Cardiac muscle cell (in vitro differentiated cells and primary cell): Measurements from ENCODE around the gene RACK1. TPM values are rescaled to one million over a fixed set of nuclear protein-coding genes. Genes with fewer than 3 reads are reported as not detected.

Experiments
- DNase-seq, 2 donors: peaks; one replicate each; pipeline versions ENCODE4 v3.0.0 to v3.0.0-alpha.2; 2010 to 2017; ENCODE audit warnings: low read depth in 1 of 2, low spot score in 1 of 2
- H3K27ac ChIP-seq: fragments of 200-600 bp; sonication (generic); 2 replicates; pipeline ENCODE4 v1.5.1; 2016
- H3K27me3 ChIP-seq: fragments of 200-600 bp; sonication (generic); 2 replicates; pipeline ENCODE4 v1.6.0; 2016; ENCODE audit warnings: control low read depth
- H3K36me3 ChIP-seq: fragments of 200-600 bp; sonication (generic); 2 replicates; pipeline ENCODE4 v1.5.1; 2016; ENCODE audit warnings: control low read depth
- H3K4me1 ChIP-seq: fragments of 200-600 bp; sonication (generic); 2 replicates; pipeline ENCODE4 v1.8.1; 2017; ENCODE audit warnings: low read depth, mild to moderate bottlenecking, mixed run types
- H3K4me3 ChIP-seq: fragments of 200-600 bp; sonication (generic); 2 replicates; pipeline ENCODE4 v1.5.1; 2016; ENCODE audit warnings: mild to moderate bottlenecking
- H3K9me3 ChIP-seq: fragments of 200-600 bp; sonication (generic); 2 replicates; pipeline ENCODE4 v1.5.1; 2017; ENCODE audit warnings: low read depth, mild to moderate bottlenecking, control low read depth
- CTCF ChIP-seq: IDR thresholded peaks from 2 replicates; pipeline ENCODE4 v1.5.1; 2012; ENCODE audit warnings: low read depth, mild to moderate bottlenecking, low read length
- polyA plus RNA-seq: library from polyadenylated mRNA; unstranded; fragments of >200 nt; fragmentation: Nextera tagmentation; extraction: Ambion mirVana; gene quantifications from 2 replicates; pipeline ENCODE4 v1.2.1, GENCODE V29; 2016
- total RNA-seq: library from RNA; depleted of rRNA; stranded (reverse); fragments of >200 nt; gene quantifications from 2 replicates; pipeline ENCODE4 v1.2.3, GENCODE V29; 2016

RACK1 gene
- total and polyA plus RNA-seq, 2 experiments from 2014 or later = 803 to 2,235 TPM

- TF ChIP-seq CTCF = no peak
- Histone ChIP-seq H3K9me3 (no peaks in the 10 kb centered on the region), H3K4me3 (no peak overlapping the region), H3K4me1 (no peaks in the 10 kb centered on the region), H3K36me3 (peaks cover 4% of the 10 kb centered on the region), H3K27me3 (no peaks in the 10 kb centered on the region), H3K27ac (peak overlapping the region; percentile 53)
- no peak for DNase-seq
Measured at GRCh38 chr5:181265092-181265671, 21.5 kb upstream of the RACK1 start.

- Histone ChIP-seq H3K4me3 (no peak overlapping the region), H3K36me3 (peaks cover 4% of the 10 kb centered on the region), H3K9me3 (no peaks in the 10 kb centered on the region), H3K4me1 (peaks cover 15% of the 10 kb centered on the region), H3K27ac (no peak overlapping the region), H3K27me3 (no peaks in the 10 kb centered on the region)
- no peak for DNase-seq
- TF ChIP-seq CTCF = no peak
Measured at GRCh38 chr5:181263633-181264032, 19.9 kb upstream of the RACK1 start.

DNA sequence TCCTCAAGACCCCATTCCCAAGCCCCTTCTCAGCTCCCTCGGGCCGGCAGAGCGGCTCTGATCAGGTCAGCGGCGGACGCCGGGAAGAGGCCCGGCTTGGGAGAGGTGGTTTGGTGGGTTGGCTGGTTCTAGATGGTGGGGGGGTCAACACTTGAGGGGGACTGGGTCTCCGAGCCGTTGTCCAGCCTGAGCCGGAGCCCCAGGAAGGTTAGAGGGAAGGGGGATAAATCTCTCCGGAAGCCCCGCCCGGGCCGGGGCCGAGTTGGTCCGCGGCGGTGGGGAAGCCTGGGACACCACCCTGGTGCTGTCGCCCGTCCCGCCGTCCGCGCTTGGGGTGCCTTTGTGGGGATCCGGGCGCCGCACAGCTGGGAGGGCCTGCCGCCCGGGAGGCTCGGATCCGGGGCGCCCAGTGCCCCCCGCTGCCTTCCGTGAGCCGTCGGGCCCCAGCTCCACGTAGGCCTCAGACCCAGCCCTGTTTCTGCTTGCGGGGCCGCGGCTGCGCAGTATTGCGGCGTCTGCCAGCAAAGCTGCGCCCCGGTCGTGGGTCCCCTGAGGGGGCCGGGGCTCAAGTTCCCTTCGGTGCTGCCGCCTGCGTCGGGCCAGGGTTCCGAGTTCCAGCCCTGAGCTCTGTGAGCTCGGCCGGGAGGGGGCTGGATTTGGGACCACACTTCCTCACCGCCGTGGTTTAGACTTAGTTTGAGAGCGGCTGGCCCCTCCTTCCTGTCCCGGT, 17.8 kb upstream of the RACK1 start:
- Histone ChIP-seq H3K4me1 (peaks cover 19% of the 10 kb centered on the region), H3K36me3 (peaks cover 4% of the 10 kb centered on the region), H3K27me3 (no peaks in the 10 kb centered on the region), H3K9me3 (no peaks in the 10 kb centered on the region), H3K27ac (peak overlapping the region; percentile 99), H3K4me3 (peak overlapping the region; percentile 73)
- no peak for TF ChIP-seq CTCF
- peak; percentile 74 to 81 for DNase-seq

DNA sequence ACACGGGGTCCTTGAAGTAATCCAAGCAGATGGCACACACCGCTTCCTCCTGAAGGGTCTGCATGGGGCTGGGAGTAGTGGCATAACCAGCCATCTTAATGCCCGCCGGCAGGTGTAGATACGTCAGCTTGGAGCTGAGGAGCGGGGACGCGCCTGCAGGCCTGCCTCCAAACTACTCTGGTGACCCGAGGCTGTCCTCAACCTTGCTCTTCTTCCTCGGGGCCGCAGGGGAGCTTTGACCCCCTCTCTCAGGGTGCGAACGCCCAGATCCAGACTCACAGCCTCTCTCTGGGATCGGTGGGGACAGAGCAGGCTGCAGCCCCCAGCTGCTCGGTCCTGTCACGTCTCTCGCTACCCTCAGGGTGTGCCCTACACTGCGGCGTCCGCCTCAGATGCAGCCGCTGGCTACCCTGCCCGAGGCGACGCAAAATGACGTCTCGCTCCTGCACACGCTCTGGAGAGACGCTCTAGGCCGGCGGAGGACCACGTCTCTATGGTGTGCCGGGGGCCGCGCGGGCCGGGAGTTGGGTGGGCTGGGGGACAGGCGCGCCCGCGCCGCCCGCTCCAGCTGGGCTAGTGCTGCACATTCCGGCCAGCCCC, 17.1 kb upstream of the RACK1 start, which contains the start of gene TRIM52:
Gene TRIM52, minus strand, starts transcription at position 424 of the 600 bp plus-strand sequence. Its CDS starts 330 bp downstream, at position 94.
- no peak for TF ChIP-seq CTCF
- Histone ChIP-seq H3K36me3 (peaks cover 4% of the 10 kb centered on the region), H3K27ac (peak within 1 kb of the TSS; percentile 99), H3K9me3 (no peaks in the 10 kb centered on the region), H3K4me3 (peak within 1 kb of the TSS; percentile 73), H3K4me1 (peaks cover 19% of the 10 kb centered on the region), H3K27me3 (no peaks in the 10 kb centered on the region)
- peak; percentile 89 to 94 for DNase-seq

GRCh38 chr5:181259974-181260719, 16.4 kb upstream of the RACK1 start:
- H3K27me3 ChIP-seq = no peaks in the 10 kb centered on the region
- no peak for DNase-seq

More at GRCh38 chr5:181259974-181260719, 16.4 kb upstream of the RACK1 start:
- no peaks in the 10 kb centered on the region for H3K9me3 ChIP-seq
- TF ChIP-seq CTCF = no peak
- peaks cover 19% of the 10 kb centered on the region for H3K4me1 ChIP-seq
- H3K4me3 ChIP-seq = peak overlapping the region; percentile 73
- H3K27ac ChIP-seq = peak overlapping the region; percentile 99
- H3K36me3 ChIP-seq = peaks cover 4% of the 10 kb centered on the region
